K562 (cell line): ENCODE measurements around the gene MBP. TPM values are rescaled to one million over a fixed set of nuclear protein-coding genes. Genes with fewer than 3 reads are reported as not detected.

Source experiments
- ATAC-seq: fragments of 200-7000 bp; cut with Tn5 transposase; 3 replicates; pipeline ENCODE4 v1.9.1; 2020; ENCODE audit warnings: moderate library complexity
- BruUV-seq: library from RNA; stranded (reverse); fragments of 400-500 nt; replicated peaks from 2 replicates; lab custom pipeline; 2021; lab: Mats Ljungman, UMichigan
- CTCF ChIA-PET: fragments of 300-600 bp; formaldehyde crosslinking; extraction: SDS; loops from one replicate; lab custom pipeline; 2021; ENCODE audit warnings: low intra/inter-chr PET ratio; lab: Yijun Ruan, JAX
- POLR2A ChIA-PET: fragments of 300-600, 350-650 bp; sonication (Branson Sonifier 250); formaldehyde crosslinking; extraction: SDS; loops from one replicate; lab custom pipeline; 2021; ENCODE audit warnings: antibody characterized with exemption, inconsistent platforms; lab: Yijun Ruan, JAX
- DNase-seq, 4 experiments: peaks; one replicate each; pipeline versions ENCODE4 v3.0.0 to v3.0.0-alpha.2; 2011 to 2018; ENCODE audit warnings: low spot score in 3 of 4, mixed read lengths in 3 of 4; ENCODE audit errors: extremely low read depth in 1 of 4
- FAIRE-seq: peaks from 2 replicates; lab custom pipeline; 2011; peaks lifted over from hg19 to GRCh38; lab: Jason Lieb, UNC
- H2AFZ ChIP-seq: 2 replicates; pipeline ENCODE4 v1.6.0; 2011; ENCODE audit warnings: low read depth, low read length, control low read depth, inconsistent platforms
- H3K27ac ChIP-seq: fragments of 200-600 bp; 3 replicates; pipeline ENCODE4 v1.8.0; 2011; ENCODE audit warnings: low read depth, mild to moderate bottlenecking, control low read depth, inconsistent platforms, low read length, moderate library complexity, mixed read lengths; ENCODE audit errors: extremely low read depth
- H3K27me3 ChIP-seq, 2 experiments: fragments of 300-600 bp in 1 of 2; 2 replicates in 1 of 2; 3 replicates in 1 of 2; pipeline versions ENCODE4 v1.6.0 to v1.8.0; 2011; ENCODE audit warnings: inconsistent platforms in 2 of 2, low read length in 2 of 2, mild to moderate bottlenecking in 1 of 2, mixed read lengths in 1 of 2, moderate library complexity in 1 of 2; ENCODE audit not compliant: control insufficient read depth in 2 of 2, insufficient read depth in 2 of 2
- H3K36me3 ChIP-seq: fragments of 300-600 bp; 3 replicates; pipeline ENCODE4 v1.8.0; 2011; ENCODE audit warnings: mild to moderate bottlenecking, low read length, inconsistent platforms; ENCODE audit not compliant: control insufficient read depth, insufficient read depth
- H3K4me1 ChIP-seq, 2 experiments: fragments of 200-600 bp in 1 of 2; replicated peaks in 1 of 2; 2 replicates in 1 of 2; 3 replicates in 1 of 2; pipeline versions ENCODE4 v1.5.1 to v1.8.0; 2011; ENCODE audit warnings: inconsistent platforms in 2 of 2, low read length in 2 of 2, mild to moderate bottlenecking in 1 of 2, mixed read lengths in 1 of 2, moderate library complexity in 1 of 2; ENCODE audit not compliant: control insufficient read depth in 2 of 2, insufficient read depth in 2 of 2
- H3K4me2 ChIP-seq: 2 replicates; pipeline ENCODE4 v1.6.1; 2011; ENCODE audit warnings: low read length, control low read depth, inconsistent platforms, mixed read lengths; ENCODE audit not compliant: insufficient read depth
- H3K4me3 ChIP-seq: fragments of 200-600 bp; sonication (generic), shearing (Covaris generic); 2 replicates; pipeline ENCODE4 v1.5.1; 2016; ENCODE audit warnings: control low read depth, inconsistent platforms
- H3K79me2 ChIP-seq: fragments of 200-600 bp; 3 replicates; pipeline ENCODE4 v1.8.0; 2011; ENCODE audit warnings: low read length, inconsistent platforms; ENCODE audit not compliant: control insufficient read depth, insufficient read depth
- H3K9ac ChIP-seq, 2 experiments: 2 replicates each; pipeline versions ENCODE4 v1.6.0 to v1.6.1; 2011; ENCODE audit warnings: low read depth in 2 of 2, low read length in 2 of 2, control low read depth in 1 of 2, inconsistent platforms in 1 of 2, mild to moderate bottlenecking in 1 of 2, mixed read lengths in 1 of 2; ENCODE audit not compliant: insufficient read depth in 1 of 2
- H3K9me1 ChIP-seq: one replicate; pipeline ENCODE4 v1.6.0; 2011; ENCODE audit warnings: inconsistent platforms, mild to moderate bottlenecking, low read length, moderate library complexity; ENCODE audit not compliant: control insufficient read depth, insufficient read depth
- H3K9me3 ChIP-seq: replicated peaks from 2 replicates; pipeline ENCODE4 v1.5.1; 2011; ENCODE audit warnings: low read depth, low read length, inconsistent platforms; ENCODE audit not compliant: control insufficient read depth, insufficient read depth
- H4K20me1 ChIP-seq: replicated peaks from 2 replicates; pipeline ENCODE4 v1.6.1; 2011; ENCODE audit warnings: low read length, inconsistent platforms, mixed read lengths; ENCODE audit not compliant: control insufficient read depth, insufficient read depth
- C11orf30 ChIP-seq: fragments of 450-650 bp; IDR thresholded peaks from 2 replicates; pipeline ENCODE4 v1.6.1; 2016; ENCODE audit warnings: low read depth, mild to moderate bottlenecking
- GABPA ChIP-seq: fragments of 200-800 bp; sonication (Bioruptor generic); conservative IDR thresholded peaks from 2 replicates; pipeline ENCODE4 v1.6.1; 2016; ENCODE audit warnings: low read depth, missing genetic modification characterization, missing compliant biosample characterization
- KLF16 ChIP-seq: IDR thresholded peaks from 2 replicates; pipeline ENCODE4 v1.6.1; 2016; ENCODE audit warnings: antibody characterized with exemption
- MTA3 ChIP-seq: fragments of 450-650 bp; formaldehyde crosslinking; IDR thresholded peaks from 2 replicates; pipeline ENCODE4 v1.6.1; 2017; ENCODE audit warnings: mild to moderate bottlenecking, borderline replicate concordance
- MYC ChIP-seq, 2 experiments: fragments of 250-450 bp in 1 of 2; sonication (Bioruptor Pico) in 1 of 2; IDR thresholded peaks; 2 replicates each; pipeline versions ENCODE4 v1.5.1 to v1.6.1; 2012 to 2021; ENCODE audit warnings: low read depth in 2 of 2, borderline replicate concordance in 1 of 2, improper control_type of control experiment in 1 of 2, low read length in 1 of 2, mild to moderate bottlenecking in 1 of 2, moderate library complexity in 1 of 2
- RNF2 ChIP-seq: sonication (generic); IDR thresholded peaks from 2 replicates; pipeline ENCODE4 v1.6.1; 2016
- SMARCA5 ChIP-seq: fragments of 450-650 bp; IDR thresholded peaks from 2 replicates; pipeline ENCODE4 v1.6.1; 2016
- ZNF408 ChIP-seq: fragments of 250-450 bp; sonication (Bioruptor Pico); IDR thresholded peaks from 2 replicates; pipeline ENCODE4 v1.4.0; 2020; ENCODE audit warnings: low read depth, mild to moderate bottlenecking, moderate library complexity
- WGBS: fragments of 100-300 bp; shearing (Covaris generic); methylation state at CpG from one replicate; pipeline ENCODE4 v1.1.6; 2016; ENCODE audit warnings: low coverage, mixed read lengths; ENCODE audit not compliant: insufficient coverage; ENCODE audit errors: missing lambda C conversion rate; 5-methylcytosine and 5-hydroxymethylcytosine counted together
- in situ Hi-C: fragments of 300-500 bp; cut with MboI; formaldehyde crosslinking; loops from 4 replicates; pipeline ENCODE4 v1.15.0; 2018; ENCODE audit warnings: inconsistent platforms, mixed read lengths
- intact Hi-C: fragments of 100-400 bp; cut with micrococcal nuclease; formaldehyde crosslinking; loops from 2 replicates; pipeline ENCODE4 v1.14.2; 2022
- polyA plus RNA-seq, 8 experiments: library from polyadenylated mRNA; depleted of rRNA in 4 of 8; stranded (reverse) in 5 of 8; unstranded in 3 of 8; fragments of >200 nt; fragmentation: Nextera tagmentation in 2 of 8; fragmentation: Illumina TruSeq in 1 of 8; extraction: Ambion mirVana in 2 of 8; extraction: Trizol in 1 of 8; gene quantifications; 2 replicates each; pipeline versions ENCODE4 v1.2.1 to v1.2.3, GENCODE V29; 2011 to 2014; ENCODE audit warnings: inconsistent platforms in 1 of 8, missing spikeins in 1 of 8
- total RNA-seq, 7 experiments: library from RNA; depleted of rRNA in 6 of 7; stranded (reverse); fragments of >200 nt in 6 of 7; fragmentation: Illumina TruSeq in 2 of 7; extraction: Trizol in 2 of 7; gene quantifications; 2 replicates each; pipeline versions ENCODE4 v1.2.1 to v1.2.3, GENCODE V29; 2011 to 2021; ENCODE audit warnings: low replicate concordance in 1 of 7
- TF ChIP-seq, protein P1 (sequence below): fragments of 250-450 bp; sonication (Bioruptor Pico); IDR thresholded peaks from 2 replicates; pipeline ENCODE4 v1.5.0; 2021; ENCODE audit warnings: mild to moderate bottlenecking, moderate library complexity
- TF ChIP-seq, protein P2 (sequence below): fragments of 250-450 bp; sonication (Bioruptor Pico); IDR thresholded peaks from 2 replicates; pipeline ENCODE4 v1.4.0; 2020; ENCODE audit warnings: borderline replicate concordance
- TF ChIP-seq, protein P3 (sequence below): sonication (generic); formaldehyde crosslinking; IDR thresholded peaks from 2 replicates; pipeline ENCODE4 v1.8.1; 2022; ENCODE audit warnings: missing genetic modification reagents
- TF ChIP-seq, protein P4 (sequence below): fragments of 250-450 bp; sonication (Bioruptor Pico); IDR thresholded peaks from 2 replicates; pipeline ENCODE4 v1.9.0; 2021; ENCODE audit warnings: mild to moderate bottlenecking
- TF ChIP-seq, protein P5 (sequence below): fragments of 250-450 bp; sonication (Bioruptor Pico); IDR thresholded peaks from 2 replicates; pipeline ENCODE4 v1.8.0; 2022; ENCODE audit warnings: inconsistent platforms, mild to moderate bottlenecking, moderate library complexity, borderline replicate concordance

Gene MBP
- total and polyA plus RNA-seq, 9 of the 15 experiments (the other 6 are each of a cell fraction or from before 2014, with no cell fraction given) = 0.09 TPM; not detected in 8

- intact Hi-C loops = no loop called here
- TF ChIP-seq GABPA = peak; percentile 78
- TF ChIP-seq MYC (IDR thresholded peaks at IDR 0.05; ENCODE audit: low read depth, low read length) = no peak
- TF ChIP-seq MYC (CRISPR knock-in tag; IDR thresholded peaks at IDR 0.05; ENCODE audit: borderline replicate concordance, low read depth) = no peak
- TF ChIP-seq, protein P1, sequence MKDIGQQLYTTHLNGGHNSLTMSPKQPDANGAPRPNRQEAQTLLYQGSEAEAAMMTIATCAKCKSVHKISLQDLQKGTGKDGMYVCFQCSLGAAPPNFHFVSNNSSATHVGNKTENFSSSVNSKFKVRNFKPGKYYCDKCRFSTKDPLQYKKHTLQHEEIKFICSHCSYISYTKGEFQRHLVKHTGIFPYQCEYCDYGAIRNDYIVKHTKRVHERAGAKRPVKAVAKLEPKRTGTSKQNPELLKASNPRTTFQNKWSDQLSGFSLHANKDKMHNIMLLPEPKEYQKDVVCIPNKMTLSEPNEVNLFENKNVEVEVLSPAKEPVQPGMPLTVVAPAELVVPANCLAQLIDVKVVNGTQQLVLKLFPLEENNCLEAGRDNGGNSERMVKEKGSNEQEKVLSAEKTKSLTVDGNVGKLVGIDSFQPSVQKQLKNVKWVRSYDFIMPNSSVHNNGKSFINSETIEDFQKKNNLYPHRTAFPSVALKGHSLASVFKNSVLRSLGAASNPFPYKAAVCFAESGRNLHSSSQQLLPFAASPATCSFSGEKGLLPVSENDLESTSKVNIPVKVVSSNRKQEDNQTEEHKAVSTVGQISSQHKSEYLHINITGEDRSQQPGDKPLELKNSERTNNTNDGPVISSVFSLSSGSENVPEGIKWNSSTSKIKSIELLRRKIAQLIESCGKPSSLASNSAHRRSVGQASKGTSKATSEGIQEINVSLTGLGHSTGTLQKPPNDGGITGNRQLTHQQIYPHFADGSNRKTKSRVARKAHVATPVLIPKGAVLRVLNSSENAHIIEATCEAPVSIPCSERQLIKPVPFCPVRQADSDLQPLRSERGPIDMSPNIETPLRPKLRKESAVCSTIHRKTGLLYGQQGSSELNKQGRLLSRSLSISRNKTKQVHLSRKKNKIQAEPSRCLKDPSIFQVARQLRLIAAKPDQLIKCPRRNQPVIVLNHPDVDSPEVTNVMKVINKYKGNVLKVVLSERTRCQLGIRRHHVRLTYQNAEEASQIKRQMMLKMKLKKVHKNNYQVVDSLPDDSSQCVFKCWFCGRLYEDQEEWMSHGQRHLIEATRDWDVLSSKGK (CRISPR knock-in tag) = no peak
- TF ChIP-seq, protein P2, sequence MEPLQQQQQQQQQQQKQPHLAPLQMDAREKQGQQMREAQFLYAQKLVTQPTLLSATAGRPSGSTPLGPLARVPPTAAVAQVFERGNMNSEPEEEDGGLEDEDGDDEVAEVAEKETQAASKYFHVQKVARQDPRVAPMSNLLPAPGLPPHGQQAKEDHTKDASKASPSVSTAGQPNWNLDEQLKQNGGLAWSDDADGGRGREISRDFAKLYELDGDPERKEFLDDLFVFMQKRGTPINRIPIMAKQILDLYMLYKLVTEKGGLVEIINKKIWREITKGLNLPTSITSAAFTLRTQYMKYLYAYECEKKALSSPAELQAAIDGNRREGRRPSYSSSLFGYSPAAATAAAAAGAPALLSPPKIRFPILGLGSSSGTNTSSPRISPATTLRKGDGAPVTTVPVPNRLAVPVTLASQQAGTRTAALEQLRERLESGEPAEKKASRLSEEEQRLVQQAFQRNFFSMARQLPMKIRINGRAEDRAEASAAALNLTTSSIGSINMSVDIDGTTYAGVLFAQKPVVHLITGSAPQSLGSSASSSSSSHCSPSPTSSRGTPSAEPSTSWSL (CRISPR knock-in tag) = no peak
- TF ChIP-seq MTA3 = no peak
- TF ChIP-seq, protein P3, sequence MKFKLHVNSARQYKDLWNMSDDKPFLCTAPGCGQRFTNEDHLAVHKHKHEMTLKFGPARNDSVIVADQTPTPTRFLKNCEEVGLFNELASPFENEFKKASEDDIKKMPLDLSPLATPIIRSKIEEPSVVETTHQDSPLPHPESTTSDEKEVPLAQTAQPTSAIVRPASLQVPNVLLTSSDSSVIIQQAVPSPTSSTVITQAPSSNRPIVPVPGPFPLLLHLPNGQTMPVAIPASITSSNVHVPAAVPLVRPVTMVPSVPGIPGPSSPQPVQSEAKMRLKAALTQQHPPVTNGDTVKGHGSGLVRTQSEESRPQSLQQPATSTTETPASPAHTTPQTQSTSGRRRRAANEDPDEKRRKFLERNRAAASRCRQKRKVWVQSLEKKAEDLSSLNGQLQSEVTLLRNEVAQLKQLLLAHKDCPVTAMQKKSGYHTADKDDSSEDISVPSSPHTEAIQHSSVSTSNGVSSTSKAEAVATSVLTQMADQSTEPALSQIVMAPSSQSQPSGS (CRISPR knock-in tag) = no peak
- no peak for TF ChIP-seq C11orf30
- TF ChIP-seq SMARCA5 = no peak
- no peak for TF ChIP-seq ZNF408 (CRISPR knock-in tag)
- TF ChIP-seq RNF2 = no peak
- no peak for TF ChIP-seq KLF16
- TF ChIP-seq, protein P4, sequence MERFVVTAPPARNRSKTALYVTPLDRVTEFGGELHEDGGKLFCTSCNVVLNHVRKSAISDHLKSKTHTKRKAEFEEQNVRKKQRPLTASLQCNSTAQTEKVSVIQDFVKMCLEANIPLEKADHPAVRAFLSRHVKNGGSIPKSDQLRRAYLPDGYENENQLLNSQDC (CRISPR knock-in tag) = no peak
- TF ChIP-seq, protein P5, sequence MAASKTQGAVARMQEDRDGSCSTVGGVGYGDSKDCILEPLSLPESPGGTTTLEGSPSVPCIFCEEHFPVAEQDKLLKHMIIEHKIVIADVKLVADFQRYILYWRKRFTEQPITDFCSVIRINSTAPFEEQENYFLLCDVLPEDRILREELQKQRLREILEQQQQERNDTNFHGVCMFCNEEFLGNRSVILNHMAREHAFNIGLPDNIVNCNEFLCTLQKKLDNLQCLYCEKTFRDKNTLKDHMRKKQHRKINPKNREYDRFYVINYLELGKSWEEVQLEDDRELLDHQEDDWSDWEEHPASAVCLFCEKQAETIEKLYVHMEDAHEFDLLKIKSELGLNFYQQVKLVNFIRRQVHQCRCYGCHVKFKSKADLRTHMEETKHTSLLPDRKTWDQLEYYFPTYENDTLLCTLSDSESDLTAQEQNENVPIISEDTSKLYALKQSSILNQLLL (CRISPR knock-in tag) = no peak
Measured at GRCh38 chr18:77106331-77106730, 26.3 kb downstream of the MBP start.

More at GRCh38 chr18:77106331-77106730, 26.3 kb downstream of the MBP start:
- peak; percentile 8 to 19 (median 14) for DNase-seq
- Histone ChIP-seq H3K9me1 (no peaks in the 10 kb centered on the region), H3K9me3 (no peaks in the 10 kb centered on the region), H4K20me1 (no peaks in the 10 kb centered on the region), H3K27ac (no peak overlapping the region), H3K4me1 (no peaks in the 10 kb centered on the region), H3K36me3 (no peaks in the 10 kb centered on the region), H2AFZ (no peak overlapping the region), H3K9ac (no peak overlapping the region), H3K4me2 (no peak overlapping the region), H3K79me2 (no peaks in the 10 kb centered on the region), H3K4me3 (no peak overlapping the region), H3K27me3 (peaks cover 0 to 20% of the 10 kb centered on the region in 2 experiments; a peak in 3 of 5 replicates)
- 0% methylated on average over 8 of the region's 15 CpGs for whole genome bisulfite sequencing
- FAIRE-seq = no peak
- ATAC-seq = no peak
- ChIA-PET POLR2A (interaction anchor here (0.9 kb wide), 1 partner anchor 121 kb away, joined by 3 read pairs; no protein-coding TSS in a partner anchor), CTCF (no interaction called here)
- in situ Hi-C loops = no loop called here
- no TSS peak for BruUV-seq
